Activated CD4-positive, alpha-beta memory T cell treated with anti-CD3 and anti-CD28 coated beads for 36 hours (primary cell): ENCODE data around the gene UBE2E1. TPM values are rescaled to one million over a fixed set of nuclear protein-coding genes. Genes with fewer than 3 reads are reported as not detected.

Source experiments
- CTCF ChIA-PET: fragments of 350-600 bp; sonication (Branson Sonifier 250); formaldehyde crosslinking; loops from one replicate; lab custom pipeline; 2021; ENCODE audit warnings: antibody characterized with exemption, inconsistent platforms; lab: Charles Lee
- POLR2A ChIA-PET: fragments of 350-600 bp; sonication (Branson Sonifier 250); formaldehyde crosslinking; loops from one replicate; lab custom pipeline; 2021; ENCODE audit warnings: antibody characterized with exemption; lab: Charles Lee
- DNase-seq: peaks from one replicate; pipeline ENCODE4 v3.0.0-alpha.2; 2020
- H3K27ac Mint-ChIP-seq: one replicate; pipeline ENCODE4 v1.8.0; 2021; ENCODE audit warnings: mixed read lengths
- H3K27me3 Mint-ChIP-seq: one replicate; pipeline ENCODE4 v1.8.0; 2021; ENCODE audit warnings: mixed read lengths
- H3K36me3 Mint-ChIP-seq: one replicate; pipeline ENCODE4 v1.8.0; 2021; ENCODE audit warnings: mixed read lengths
- H3K4me1 Mint-ChIP-seq: one replicate; pipeline ENCODE4 v1.8.0; 2021; ENCODE audit warnings: low read depth, mixed read lengths
- H3K4me3 Mint-ChIP-seq: one replicate; pipeline ENCODE4 v1.8.0; 2021; ENCODE audit warnings: mild to moderate bottlenecking, mixed read lengths
- H3K9me3 Mint-ChIP-seq: one replicate; pipeline ENCODE4 v1.8.0; 2021; ENCODE audit warnings: mixed read lengths
- intact Hi-C: fragments of 100-400 bp; cut with micrococcal nuclease; formaldehyde crosslinking; loops from one replicate; pipeline ENCODE4 v1.15.1; 2023
- total RNA-seq, 2 experiments: library from RNA; stranded (reverse); gene quantifications; one replicate each; pipeline ENCODE4 v1.2.3, GENCODE V29; 2021

Gene UBE2E1
- total RNA-seq, 2 experiments from 2014 or later: 82.8 to 84.8 TPM

- POLR2A ChIA-PET: no interaction called here
- H3K36me3 Mint-ChIP-seq: no peaks in the 10 kb centered on the region
- H3K27me3 Mint-ChIP-seq: no peaks in the 10 kb centered on the region
- H3K4me1 Mint-ChIP-seq: peaks cover 56% of the 10 kb centered on the region
- CTCF ChIA-PET: interaction anchor here (1.1 kb wide), 1 partner anchor 9 kb away, joined by 3 read pairs; no protein-coding TSS in a partner anchor
- H3K4me3 Mint-ChIP-seq: no peak overlapping the region
- no peaks in the 10 kb centered on the region for H3K9me3 Mint-ChIP-seq
- intact Hi-C loops: no loop called here
- no peak overlapping the region for H3K27ac Mint-ChIP-seq
- DNase-seq: no peak
Measured at GRCh38 chr3:23825802-23826201, 20.0 kb downstream of the UBE2E1 start.

- peaks cover 55% of the 10 kb centered on the region for H3K4me1 Mint-ChIP-seq
- H3K9me3 Mint-ChIP-seq: no peaks in the 10 kb centered on the region
- H3K27me3 Mint-ChIP-seq: no peaks in the 10 kb centered on the region
- H3K4me3 Mint-ChIP-seq: no peak overlapping the region
- ChIA-PET CTCF (interaction anchor here (0.6 to 1.1 kb wide), 2 partner anchors 8 to 52 kb away, joined by 3 read pairs; no protein-coding TSS in a partner anchor), POLR2A (interaction anchor here (0.8 kb wide), 1 partner anchor 17 kb away, joined by 3 read pairs; no protein-coding TSS in a partner anchor)
- no peak overlapping the region for H3K27ac Mint-ChIP-seq
- peaks cover 2% of the 10 kb centered on the region for H3K36me3 Mint-ChIP-seq
- intact Hi-C loops: no loop called here
- no peak for DNase-seq
Measured at GRCh38 chr3:23826382-23827064, 20.8 kb downstream of the UBE2E1 start.

GRCh38 chr3:23829242-23829934 lies 23.6 kb downstream of the UBE2E1 start:
- no peaks in the 10 kb centered on the region for H3K27me3 Mint-ChIP-seq
- ChIA-PET POLR2A (no interaction called here), CTCF (no interaction called here)
- H3K27ac Mint-ChIP-seq: no peak overlapping the region
- no peaks in the 10 kb centered on the region for H3K9me3 Mint-ChIP-seq
- no peak overlapping the region for H3K4me3 Mint-ChIP-seq
- H3K36me3 Mint-ChIP-seq: peaks cover 2% of the 10 kb centered on the region
- peaks cover 49% of the 10 kb centered on the region for H3K4me1 Mint-ChIP-seq
- intact Hi-C loops: no loop called here
- no peak for DNase-seq

GRCh38 chr3:23830869-23831484 lies 25.2 kb downstream of the UBE2E1 start:
- no peak overlapping the region for H3K4me3 Mint-ChIP-seq

DNA sequence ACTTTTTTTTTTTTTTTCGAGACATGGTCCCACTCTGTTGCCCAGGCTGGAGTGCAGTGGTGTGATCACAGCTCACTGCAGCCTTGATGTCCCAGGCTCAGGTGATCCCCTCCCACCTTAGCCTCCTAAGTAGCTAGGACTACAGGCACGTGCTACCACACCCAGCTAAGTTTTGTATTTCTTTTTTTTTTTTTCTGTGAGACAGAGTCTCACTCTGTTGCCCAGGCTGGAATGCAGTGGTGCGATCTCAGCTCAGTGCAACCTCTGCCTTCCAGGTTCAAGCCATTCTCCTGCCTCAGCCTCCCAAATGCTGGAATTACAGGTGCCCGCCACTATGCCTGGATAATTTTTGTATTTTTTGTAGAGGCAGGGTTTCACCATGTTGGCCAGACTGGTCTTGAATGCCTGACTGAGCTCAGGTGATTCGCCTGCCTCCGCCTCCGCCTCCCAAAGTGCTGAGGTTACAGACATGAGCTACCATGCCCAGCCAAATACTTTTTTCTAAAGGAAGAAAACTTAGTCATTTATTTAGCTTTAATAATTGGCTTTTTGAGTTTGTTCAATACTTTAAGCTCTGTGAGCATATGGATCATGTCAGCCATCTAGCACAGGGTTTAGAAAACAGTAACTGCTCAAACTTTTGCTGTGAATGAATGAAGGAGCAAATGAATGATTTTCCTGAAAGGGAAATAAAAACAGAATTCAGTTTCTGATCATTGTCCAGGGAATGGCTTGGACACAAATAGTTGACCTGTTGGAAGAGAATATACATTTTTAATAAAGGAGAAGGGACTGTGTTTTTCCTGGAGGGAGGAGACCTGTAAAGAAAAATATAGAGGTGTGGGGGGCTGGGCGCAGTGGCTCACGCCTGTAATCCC lies 26.0 kb downstream of the UBE2E1 start:
- Mint-ChIP-seq H3K4me1 (peaks cover 43% of the 10 kb centered on the region), H3K27me3 (no peaks in the 10 kb centered on the region), H3K9me3 (no peaks in the 10 kb centered on the region), H3K4me3 (no peak overlapping the region), H3K27ac (no peak overlapping the region), H3K36me3 (peaks cover 2% of the 10 kb centered on the region)
- ChIA-PET POLR2A (interaction anchor here (0.6 to 1.8 kb wide), 2 partner anchors 20 to 709 kb away, joined by 3 read pairs; no protein-coding TSS in a partner anchor), CTCF (interaction anchor here (1.0 kb wide), 1 partner anchor 28 kb away, joined by 3 read pairs; no protein-coding TSS in a partner anchor)
- intact Hi-C loops: loop anchor here (2.0 kb wide), 1 partner anchor 19 kb away; no protein-coding TSS in a partner anchor
- DNase-seq: no peak

More at GRCh38 chr3:23830869-23831484, 25.2 kb downstream of the UBE2E1 start:
- Mint-ChIP-seq H3K9me3 (no peaks in the 10 kb centered on the region), H3K4me1 (peaks cover 44% of the 10 kb centered on the region), H3K27ac (peak overlapping the region; percentile 10), H3K36me3 (peaks cover 2% of the 10 kb centered on the region), H3K27me3 (no peaks in the 10 kb centered on the region)
- intact Hi-C loops: loop anchor here (2.0 kb wide), 1 partner anchor 18 kb away; no protein-coding TSS in a partner anchor
- no peak for DNase-seq
- CTCF ChIA-PET: interaction anchor here (1.0 kb wide), 1 partner anchor 27 kb away, joined by 3 read pairs; no protein-coding TSS in a partner anchor
- POLR2A ChIA-PET: interaction anchor here (0.6 to 1.8 kb wide), 2 partner anchors 19 to 708 kb away, joined by 3 read pairs; no protein-coding TSS in a partner anchor

GRCh38 chr3:23832523-23832922 lies 26.8 kb downstream of the UBE2E1 start:
- no peak overlapping the region for H3K4me3 Mint-ChIP-seq
- ChIA-PET POLR2A (interaction anchor here (1.8 kb wide), 1 partner anchor 21 kb away, joined by 3 read pairs; no protein-coding TSS in a partner anchor), CTCF (no interaction called here)
- DNase-seq: no peak
- H3K36me3 Mint-ChIP-seq: peaks cover 2% of the 10 kb centered on the region
- intact Hi-C loops: no loop called here
- no peaks in the 10 kb centered on the region for H3K9me3 Mint-ChIP-seq
- peaks cover 48% of the 10 kb centered on the region for H3K4me1 Mint-ChIP-seq
- H3K27me3 Mint-ChIP-seq: no peaks in the 10 kb centered on the region
- H3K27ac Mint-ChIP-seq: no peak overlapping the region

DNA sequence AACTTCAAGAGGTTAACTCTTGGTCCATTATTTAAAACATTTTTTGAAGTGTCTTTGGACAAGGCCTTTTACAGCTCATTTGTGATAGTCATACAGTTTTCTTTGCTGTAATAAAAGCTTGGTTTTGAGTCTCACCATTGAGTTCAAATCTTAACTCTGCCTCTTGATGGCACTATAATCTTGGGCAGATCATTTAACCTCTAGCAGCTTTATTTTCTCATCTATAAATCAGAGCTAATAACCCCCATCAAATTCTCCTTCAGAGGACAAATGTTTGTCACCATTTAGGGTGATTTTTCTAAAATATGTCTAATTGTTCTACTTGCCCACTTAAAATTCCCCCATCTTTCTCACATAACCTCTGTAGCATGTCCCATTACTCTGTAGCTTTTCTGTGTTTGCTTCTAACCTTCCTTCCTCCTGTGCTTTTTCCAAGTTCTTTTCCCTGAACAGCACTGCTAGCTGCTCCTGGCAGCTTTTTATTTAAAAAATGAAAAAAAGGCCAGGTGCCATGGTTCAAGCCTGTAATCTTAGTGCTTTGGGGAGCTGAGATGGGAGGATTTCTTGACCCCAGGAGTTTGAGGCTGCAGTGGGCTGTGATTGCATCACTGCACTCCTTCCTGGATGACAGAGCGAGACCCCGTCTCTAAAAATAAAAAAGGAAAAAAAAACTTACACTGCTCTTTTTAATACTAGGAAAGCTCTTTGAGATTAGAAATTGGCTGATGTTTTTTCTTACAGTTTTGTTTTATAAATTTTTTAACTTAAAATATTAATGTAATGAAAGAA lies 28.5 kb downstream of the UBE2E1 start:
- intact Hi-C loops: no loop called here
- Mint-ChIP-seq H3K27me3 (no peaks in the 10 kb centered on the region), H3K27ac (no peak overlapping the region), H3K4me3 (no peak overlapping the region), H3K36me3 (peaks cover 2% of the 10 kb centered on the region), H3K9me3 (no peaks in the 10 kb centered on the region), H3K4me1 (peaks cover 45% of the 10 kb centered on the region)
- CTCF ChIA-PET: interaction anchor here (0.6 to 1.1 kb wide), 4 partner anchors 8 to 80 kb away, joined by 3 to 4 read pairs (median 3); no protein-coding TSS in a partner anchor
- POLR2A ChIA-PET: interaction anchor here (0.9 kb wide), 1 partner anchor 83 kb away, joined by 3 read pairs; the partner anchor contains the start of genes NKIRAS1 and RPL15
- DNase-seq: no peak

- CTCF ChIA-PET: interaction anchor here (0.7 kb wide), 1 partner anchor 9 kb away, joined by 3 read pairs; no protein-coding TSS in a partner anchor
- Mint-ChIP-seq H3K27ac (no peak overlapping the region), H3K9me3 (no peaks in the 10 kb centered on the region), H3K36me3 (peaks cover 2% of the 10 kb centered on the region), H3K27me3 (no peaks in the 10 kb centered on the region), H3K4me3 (no peak overlapping the region), H3K4me1 (peaks cover 42% of the 10 kb centered on the region)
- intact Hi-C loops: no loop called here
- POLR2A ChIA-PET: interaction anchor here (0.9 kb wide), 1 partner anchor 82 kb away, joined by 3 read pairs; the partner anchor contains the start of genes NKIRAS1 and RPL15
- no peak for DNase-seq
Measured at GRCh38 chr3:23835087-23835486, 29.3 kb downstream of the UBE2E1 start.

DNA sequence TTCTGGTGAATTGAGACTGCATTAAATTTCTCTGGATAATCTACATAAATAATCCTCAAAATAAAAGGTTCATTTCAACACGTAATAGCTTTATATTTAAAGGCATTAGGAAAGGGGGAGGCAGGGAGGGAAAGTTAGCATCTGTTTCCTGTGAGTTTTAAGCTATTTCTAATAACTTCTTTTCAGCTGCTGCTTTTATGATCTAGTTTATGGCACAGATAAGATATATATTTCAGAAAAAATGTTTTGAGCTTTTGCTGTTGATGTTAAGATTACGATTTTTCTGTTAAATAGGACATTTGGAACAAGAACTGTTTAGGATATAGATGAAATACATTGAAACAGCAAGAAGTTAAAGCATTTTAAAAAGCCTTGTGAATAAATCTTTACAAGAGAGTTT lies 30.0 kb downstream of the UBE2E1 start:
- Mint-ChIP-seq H3K4me3 (no peak overlapping the region), H3K27me3 (no peaks in the 10 kb centered on the region), H3K27ac (no peak overlapping the region), H3K36me3 (peaks cover 2% of the 10 kb centered on the region), H3K9me3 (no peaks in the 10 kb centered on the region), H3K4me1 (peaks cover 41% of the 10 kb centered on the region)
- intact Hi-C loops: no loop called here
- no peak for DNase-seq
- CTCF ChIA-PET: no interaction called here
- POLR2A ChIA-PET: no interaction called here

DNA sequence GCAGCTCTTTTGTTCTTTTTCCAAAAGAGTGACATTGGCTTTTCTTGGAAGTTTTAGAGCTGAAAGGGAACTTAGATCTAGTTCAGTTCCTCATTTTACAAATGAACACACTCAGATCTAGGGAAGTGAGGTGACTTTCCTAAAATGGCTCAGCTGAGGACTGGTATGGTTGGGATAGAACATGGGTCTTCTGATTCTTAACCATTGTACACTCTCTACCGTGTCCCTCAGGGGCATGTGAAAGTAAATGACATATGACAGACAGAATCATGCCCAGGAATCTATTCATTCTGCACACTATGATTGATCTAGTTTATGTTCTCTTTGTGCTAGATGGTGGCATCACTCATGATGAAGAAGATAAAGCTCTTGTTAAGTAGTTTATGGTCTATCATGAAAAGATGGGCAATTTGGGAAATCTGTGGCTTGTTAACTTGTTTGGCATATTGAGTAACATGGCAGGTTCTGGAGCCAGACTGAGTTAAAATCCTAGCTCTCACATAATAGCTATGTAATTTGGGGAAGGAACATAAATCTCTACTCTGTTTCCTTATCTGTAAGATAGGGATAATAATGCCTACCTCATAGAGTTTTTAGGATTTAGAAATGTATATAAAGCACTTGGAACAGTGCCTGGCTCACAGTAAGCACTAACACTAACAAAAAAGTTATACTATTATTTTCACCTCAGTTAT lies 30.9 kb downstream of the UBE2E1 start:
- H3K27me3 Mint-ChIP-seq: no peaks in the 10 kb centered on the region
- H3K9me3 Mint-ChIP-seq: no peaks in the 10 kb centered on the region
- intact Hi-C loops: no loop called here
- H3K36me3 Mint-ChIP-seq: peaks cover 2% of the 10 kb centered on the region
- no peak overlapping the region for H3K27ac Mint-ChIP-seq
- DNase-seq: no peak
- no peak overlapping the region for H3K4me3 Mint-ChIP-seq
- ChIA-PET POLR2A (no interaction called here), CTCF (interaction anchor here (0.7 kb wide), 1 partner anchor 592 kb away, joined by 3 read pairs; no protein-coding TSS in a partner anchor)
- peaks cover 36% of the 10 kb centered on the region for H3K4me1 Mint-ChIP-seq
